Measurements from ENCODE around the gene PTGER1. TPM values are rescaled to one million over a fixed set of nuclear protein-coding genes. Genes with fewer than 3 reads are reported as not detected.
A peak's percentile ranks its signal among the peaks of the same experiment; 100 is the strongest.

The PTGER1 gene
- total and polyA plus RNA-seq, 2 of the 13 experiments (the other 11 are each of a cell fraction or from before 2014, with no cell fraction given): 0.13 TPM; not detected in 1

DNA sequence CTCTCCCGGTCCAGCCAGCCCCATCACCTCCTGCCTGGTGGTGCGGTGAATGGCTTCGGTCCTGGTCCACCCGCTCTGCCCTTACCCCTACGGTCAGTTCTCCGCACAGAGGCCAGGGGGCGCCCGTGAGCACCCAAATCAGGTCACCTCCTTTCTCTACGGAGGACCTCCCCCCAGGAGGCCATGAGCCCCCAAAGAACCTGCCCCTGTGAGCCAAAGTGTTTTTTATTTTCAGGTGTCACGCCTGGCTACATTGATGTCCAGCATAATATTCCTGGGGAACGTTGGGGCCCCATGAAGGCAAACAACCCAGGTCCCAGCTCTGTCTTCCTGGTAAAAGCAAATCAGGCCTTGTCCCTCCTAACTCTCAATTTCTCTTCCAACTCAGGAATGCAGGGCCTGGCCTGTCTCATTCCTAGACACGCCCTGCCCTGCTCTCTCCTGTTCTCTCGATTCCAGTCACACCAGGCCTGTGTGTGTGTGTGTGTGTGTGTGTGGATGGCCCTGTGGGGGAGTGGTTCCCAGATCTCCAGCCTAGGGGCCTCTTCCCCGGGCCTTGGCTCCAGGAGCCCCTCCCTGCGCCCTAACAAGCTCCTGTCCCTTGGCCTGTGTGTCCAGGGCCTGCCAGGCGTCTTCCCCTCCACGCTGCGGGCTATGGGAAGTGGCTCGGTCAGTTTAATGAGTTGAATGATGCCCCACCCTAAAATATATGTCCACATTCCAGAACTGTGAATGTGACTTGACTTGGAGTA lies 30.5 kb upstream of the PTGER1 start (continued):
- TF ChIP-seq ZNF101 (CRISPR knock-in tag; IDR thresholded peaks at IDR 0.05; ENCODE audit: borderline replicate concordance, low read depth) (no peak), TERF1 (CRISPR knock-in tag; IDR thresholded peaks at IDR 0.05) (0 out of 2 replicates have a peak, but pooled peaks have one; percentile 38), HDAC1 (CRISPR knock-in tag; IDR thresholded peaks at IDR 0.05) (peak; percentile 38; the same call in 1 of the 2 replicates), ZNF574 (CRISPR knock-in tag; IDR thresholded peaks at IDR 0.05) (peak; percentile 18; the same call in 1 of the 2 replicates), AGO1 (IDR thresholded peaks at IDR 0.05; ENCODE audit: low read depth, low read length, poor library complexity, severe bottlenecking) (no peak), HES4 (CRISPR knock-in tag; IDR thresholded peaks at IDR 0.05; ENCODE audit: borderline replicate concordance) (0 out of 2 replicates have a peak, but pooled peaks have one; percentile 30), ZNF775 (CRISPR knock-in tag; IDR thresholded peaks at IDR 0.05; ENCODE audit: borderline replicate concordance) (no peak), TRAFD1 (CRISPR knock-in tag; IDR thresholded peaks at IDR 0.05; ENCODE audit: borderline replicate concordance) (0 out of 2 replicates have a peak, but pooled peaks have one; percentile 32), ZNF605 (CRISPR knock-in tag; IDR thresholded peaks at IDR 0.05) (0 out of 2 replicates have a peak, but pooled peaks have one; percentile 57), ZBTB7B (CRISPR knock-in tag; IDR thresholded peaks at IDR 0.05) (peak; percentile 79)
- TF ChIP-seq, protein P1, sequence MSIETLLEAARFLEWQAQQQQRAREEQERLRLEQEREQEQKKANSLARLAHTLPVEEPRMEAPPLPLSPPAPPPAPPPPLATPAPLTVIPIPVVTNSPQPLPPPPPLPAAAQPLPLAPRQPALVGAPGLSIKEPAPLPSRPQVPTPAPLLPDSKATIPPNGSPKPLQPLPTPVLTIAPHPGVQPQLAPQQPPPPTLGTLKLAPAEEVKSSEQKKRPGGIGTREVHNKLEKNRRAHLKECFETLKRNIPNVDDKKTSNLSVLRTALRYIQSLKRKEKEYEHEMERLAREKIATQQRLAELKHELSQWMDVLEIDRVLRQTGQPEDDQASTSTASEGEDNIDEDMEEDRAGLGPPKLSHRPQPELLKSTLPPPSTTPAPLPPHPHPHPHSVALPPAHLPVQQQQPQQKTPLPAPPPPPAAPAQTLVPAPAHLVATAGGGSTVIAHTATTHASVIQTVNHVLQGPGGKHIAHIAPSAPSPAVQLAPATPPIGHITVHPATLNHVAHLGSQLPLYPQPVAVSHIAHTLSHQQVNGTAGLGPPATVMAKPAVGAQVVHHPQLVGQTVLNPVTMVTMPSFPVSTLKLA (IDR thresholded peaks at IDR 0.05): no peak
- TF ChIP-seq, protein P2, sequence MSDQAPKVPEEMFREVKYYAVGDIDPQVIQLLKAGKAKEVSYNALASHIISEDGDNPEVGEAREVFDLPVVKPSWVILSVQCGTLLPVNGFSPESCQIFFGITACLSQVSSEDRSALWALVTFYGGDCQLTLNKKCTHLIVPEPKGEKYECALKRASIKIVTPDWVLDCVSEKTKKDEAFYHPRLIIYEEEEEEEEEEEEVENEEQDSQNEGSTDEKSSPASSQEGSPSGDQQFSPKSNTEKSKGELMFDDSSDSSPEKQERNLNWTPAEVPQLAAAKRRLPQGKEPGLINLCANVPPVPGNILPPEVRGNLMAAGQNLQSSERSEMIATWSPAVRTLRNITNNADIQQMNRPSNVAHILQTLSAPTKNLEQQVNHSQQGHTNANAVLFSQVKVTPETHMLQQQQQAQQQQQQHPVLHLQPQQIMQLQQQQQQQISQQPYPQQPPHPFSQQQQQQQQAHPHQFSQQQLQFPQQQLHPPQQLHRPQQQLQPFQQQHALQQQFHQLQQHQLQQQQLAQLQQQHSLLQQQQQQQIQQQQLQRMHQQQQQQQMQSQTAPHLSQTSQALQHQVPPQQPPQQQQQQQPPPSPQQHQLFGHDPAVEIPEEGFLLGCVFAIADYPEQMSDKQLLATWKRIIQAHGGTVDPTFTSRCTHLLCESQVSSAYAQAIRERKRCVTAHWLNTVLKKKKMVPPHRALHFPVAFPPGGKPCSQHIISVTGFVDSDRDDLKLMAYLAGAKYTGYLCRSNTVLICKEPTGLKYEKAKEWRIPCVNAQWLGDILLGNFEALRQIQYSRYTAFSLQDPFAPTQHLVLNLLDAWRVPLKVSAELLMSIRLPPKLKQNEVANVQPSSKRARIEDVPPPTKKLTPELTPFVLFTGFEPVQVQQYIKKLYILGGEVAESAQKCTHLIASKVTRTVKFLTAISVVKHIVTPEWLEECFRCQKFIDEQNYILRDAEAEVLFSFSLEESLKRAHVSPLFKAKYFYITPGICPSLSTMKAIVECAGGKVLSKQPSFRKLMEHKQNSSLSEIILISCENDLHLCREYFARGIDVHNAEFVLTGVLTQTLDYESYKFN (CRISPR knock-in tag; conservative IDR thresholded peaks at IDR 0.05): no peak
- TF ChIP-seq, protein P3, sequence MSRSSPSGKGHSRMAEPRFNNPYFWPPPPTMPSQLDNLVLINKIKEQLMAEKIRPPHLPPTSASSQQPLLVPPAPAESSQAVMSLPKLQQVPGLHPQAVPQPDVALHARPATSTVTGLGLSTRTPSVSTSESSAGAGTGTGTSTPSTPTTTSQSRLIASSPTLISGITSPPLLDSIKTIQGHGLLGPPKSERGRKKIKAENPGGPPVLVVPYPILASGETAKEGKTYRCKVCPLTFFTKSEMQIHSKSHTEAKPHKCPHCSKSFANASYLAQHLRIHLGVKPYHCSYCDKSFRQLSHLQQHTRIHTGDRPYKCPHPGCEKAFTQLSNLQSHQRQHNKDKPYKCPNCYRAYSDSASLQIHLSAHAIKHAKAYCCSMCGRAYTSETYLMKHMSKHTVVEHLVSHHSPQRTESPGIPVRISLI (CRISPR knock-in tag; IDR thresholded peaks at IDR 0.05; ENCODE audit: borderline replicate concordance): no peak
